Endothelial cell of umbilical vein (primary cell): ENCODE measurements around the gene YARS1. TPM values are rescaled to one million over a fixed set of nuclear protein-coding genes. Genes with fewer than 3 reads are reported as not detected.

ENCODE experiments used
- BruUV-seq: library from RNA; stranded (reverse); fragments of 400-500 nt; replicated peaks from 2 replicates; lab custom pipeline; 2021; lab: Mats Ljungman, UMichigan
- CTCF ChIA-PET: fragments of 300-600, 350-600 bp; sonication (Branson Sonifier 250); formaldehyde crosslinking; loops from one replicate; lab custom pipeline; 2021; ENCODE audit warnings: antibody characterized with exemption, inconsistent platforms; lab: Charles Lee
- POLR2A ChIA-PET: fragments of 300-600, 350-600 bp; sonication (Branson Sonifier 250); formaldehyde crosslinking; loops from one replicate; lab custom pipeline; 2021; ENCODE audit warnings: antibody characterized with exemption, inconsistent platforms; lab: Charles Lee
- DNase-seq: peaks from one replicate; pipeline ENCODE4 v3.0.0-alpha.2; 2011; ENCODE audit warnings: low read depth, low spot score
- FAIRE-seq: peaks from 2 replicates; lab custom pipeline; 2011; peaks lifted over from hg19 to GRCh38; lab: Jason Lieb, UNC
- H2AFZ ChIP-seq: 2 replicates; pipeline ENCODE4 v1.6.0; 2012; ENCODE audit warnings: low read depth, low read length, control low read depth, inconsistent platforms
- H3K27ac ChIP-seq: 2 replicates; pipeline ENCODE4 v1.5.1; 2011; ENCODE audit warnings: low read depth, mild to moderate bottlenecking, control low read depth, low read length, moderate library complexity; ENCODE audit not compliant: insufficient read depth
- H3K27me3 ChIP-seq, 2 experiments: 2 replicates each; pipeline versions ENCODE4 v1.6.0 to v1.6.1; 2011; ENCODE audit warnings: low read length in 2 of 2, mixed read lengths in 1 of 2; ENCODE audit not compliant: control insufficient read depth in 2 of 2, insufficient read depth in 2 of 2
- H3K36me3 ChIP-seq, 2 experiments: 2 replicates in 1 of 2; 3 replicates in 1 of 2; pipeline ENCODE4 v1.5.1; 2011; ENCODE audit warnings: low read length in 2 of 2, mild to moderate bottlenecking in 1 of 2, moderate library complexity in 1 of 2; ENCODE audit not compliant: control insufficient read depth in 2 of 2, insufficient read depth in 2 of 2; ENCODE audit errors: extremely low read depth in 1 of 2
- H3K4me1 ChIP-seq: 3 replicates; pipeline ENCODE4 v1.5.1; 2011; ENCODE audit warnings: mild to moderate bottlenecking, low read length; ENCODE audit not compliant: control insufficient read depth, insufficient read depth; ENCODE audit errors: extremely low read depth
- H3K4me2 ChIP-seq: 2 replicates; pipeline ENCODE4 v1.6.1; 2011; ENCODE audit warnings: low read length, control low read depth, mixed read lengths; ENCODE audit not compliant: insufficient read depth
- H3K4me3 ChIP-seq, 3 experiments: fragments of 200-600 bp in 1 of 3; sonication (generic), shearing (Covaris generic) in 1 of 3; replicated peaks in 1 of 3; 2 replicates each; pipeline ENCODE4 v1.5.1; 2011 to 2016; ENCODE audit warnings: control low read depth in 3 of 3, low read length in 3 of 3, mild to moderate bottlenecking in 2 of 3, inconsistent platforms in 1 of 3, low read depth in 1 of 3, moderate library complexity in 1 of 3; ENCODE audit not compliant: insufficient read depth in 1 of 3
- H3K79me2 ChIP-seq: 2 replicates; pipeline ENCODE4 v1.6.0; 2012; ENCODE audit warnings: low read length, inconsistent platforms; ENCODE audit not compliant: control insufficient read depth, insufficient read depth
- H3K9ac ChIP-seq: replicated peaks from 2 replicates; pipeline ENCODE3; 2011; ENCODE audit warnings: low read length, control low read depth; ENCODE audit not compliant: insufficient read depth; ENCODE audit errors: extremely low read depth
- H3K9me1 ChIP-seq: replicated peaks from 3 replicates; pipeline ENCODE4 v1.6.0; 2011; ENCODE audit warnings: mild to moderate bottlenecking, low read length; ENCODE audit not compliant: control insufficient read depth, insufficient read depth; ENCODE audit errors: extremely low read depth
- H3K9me3 ChIP-seq: replicated peaks from 2 replicates; pipeline ENCODE4 v1.5.1; 2012; ENCODE audit warnings: low read length, inconsistent platforms; ENCODE audit not compliant: control insufficient read depth, insufficient read depth
- H4K20me1 ChIP-seq: replicated peaks from 2 replicates; pipeline ENCODE3; 2011; ENCODE audit warnings: mild to moderate bottlenecking, low read length; ENCODE audit not compliant: control insufficient read depth, insufficient read depth; ENCODE audit errors: extremely low read depth
- EZH2 ChIP-seq: IDR thresholded peaks from 2 replicates; pipeline ENCODE4 v1.6.1; 2012; ENCODE audit warnings: borderline replicate concordance, low read depth, mild to moderate bottlenecking, moderate library complexity, low read length, inconsistent platforms; ENCODE audit not compliant: severe bottlenecking
- FOS ChIP-seq: IDR thresholded peaks from 2 replicates; pipeline ENCODE4 v1.6.1; 2011; ENCODE audit warnings: mild to moderate bottlenecking, low read length, moderate library complexity, borderline replicate concordance; ENCODE audit not compliant: insufficient read depth
- GATA2 ChIP-seq: IDR thresholded peaks from 2 replicates; pipeline ENCODE4 v1.7.0; 2011; ENCODE audit warnings: low read depth, mild to moderate bottlenecking, moderate library complexity, mixed read lengths, low read length; ENCODE audit not compliant: insufficient read length, insufficient read depth
- JUN ChIP-seq: IDR thresholded peaks from 2 replicates; pipeline ENCODE4 v1.6.1; 2011; ENCODE audit warnings: borderline replicate concordance, low read depth; ENCODE audit not compliant: insufficient read length, insufficient read depth
- MAX ChIP-seq: IDR thresholded peaks from 2 replicates; pipeline ENCODE4 v1.6.1; 2011; ENCODE audit not compliant: insufficient read depth, insufficient read length
- MYC ChIP-seq: IDR thresholded peaks from one replicate; pipeline ENCODE4 v1.6.1; 2011; ENCODE audit warnings: mild to moderate bottlenecking, low read depth, low read length
- POLR2A ChIP-seq: IDR thresholded peaks from 2 replicates; pipeline ENCODE4 v1.6.1; 2012; ENCODE audit warnings: low read depth, mild to moderate bottlenecking, control low read depth, low read length
- POLR2AphosphoS5 ChIP-seq: IDR thresholded peaks from 2 replicates; pipeline ENCODE4 v1.6.1; 2012; ENCODE audit warnings: low read depth, mild to moderate bottlenecking, control low read depth, low read length, moderate library complexity; ENCODE audit not compliant: insufficient read depth
- dilution Hi-C: fragments of 300-500 bp; cut with MboI; formaldehyde crosslinking; loops from one replicate; pipeline ENCODE4 v1.15.0; 2019; ENCODE audit warnings: low sequenced_read_pairs; ENCODE audit not compliant: extremely low pct_ligation_motif_present
- intact Hi-C: fragments of 100-400 bp; cut with micrococcal nuclease; formaldehyde crosslinking; loops from one replicate; pipeline ENCODE4 v1.10.0; 2022
- polyA plus RNA-seq, 4 experiments: library from polyadenylated mRNA; depleted of rRNA in 3 of 4; stranded (reverse) in 3 of 4; unstranded in 1 of 4; fragments of >200 nt; gene quantifications; 2 replicates each; pipeline versions ENCODE4 v1.2.1 to v1.2.3, GENCODE V29; 2011 to 2012; ENCODE audit warnings: missing spikeins in 1 of 4
- total RNA-seq: library from RNA; stranded (reverse); gene quantifications from 2 replicates; pipeline ENCODE4 v1.2.3, GENCODE V29; 2021
- TF ChIP-seq, protein P1 (sequence below), 2 donors: IDR thresholded peaks; 1 replicate in 1 of 2; 2 replicates in 1 of 2; pipeline ENCODE4 v1.5.1; 2011; ENCODE audit warnings: low read length in 2 of 2, mild to moderate bottlenecking in 2 of 2, moderate library complexity in 2 of 2, control low read depth in 1 of 2, inconsistent platforms in 1 of 2, low read depth in 1 of 2; ENCODE audit not compliant: insufficient read depth in 1 of 2; ENCODE audit errors: extremely low read depth in 1 of 2

The YARS1 gene
- total and polyA plus RNA-seq, 2 donors (not counting 3 experiments of a cell fraction or from before 2014, with no cell fraction given): 38.2 to 144 TPM

GRCh38 chr1:32780005-32780404 is 37.2 kb downstream of the YARS1 start:
- Histone ChIP-seq H4K20me1 (no peaks in the 10 kb centered on the region), H3K79me2 (no peaks in the 10 kb centered on the region), H3K9ac (no peak overlapping the region), H3K9me1 (no peaks in the 10 kb centered on the region), H3K27ac (no peak overlapping the region), H3K36me3 (peaks cover 17 to 27% of the 10 kb centered on the region in 2 experiments), H3K4me3 (no peak overlapping the region), H3K4me2 (no peak overlapping the region), H3K27me3 (no peaks in the 10 kb centered on the region), H2AFZ (no peak overlapping the region), H3K9me3 (no peaks in the 10 kb centered on the region), H3K4me1 (peaks cover 24% of the 10 kb centered on the region)
- POLR2A ChIA-PET: no interaction called here
- FAIRE-seq (no peak), DNase-seq (no peak)
- TF ChIP-seq JUN (no peak), FOS (no peak), MAX (no peak), GATA2 (no peak), MYC (no peak), POLR2AphosphoS5 (no peak), EZH2 (no peak), POLR2A (no peak)
- TF ChIP-seq, protein P1, sequence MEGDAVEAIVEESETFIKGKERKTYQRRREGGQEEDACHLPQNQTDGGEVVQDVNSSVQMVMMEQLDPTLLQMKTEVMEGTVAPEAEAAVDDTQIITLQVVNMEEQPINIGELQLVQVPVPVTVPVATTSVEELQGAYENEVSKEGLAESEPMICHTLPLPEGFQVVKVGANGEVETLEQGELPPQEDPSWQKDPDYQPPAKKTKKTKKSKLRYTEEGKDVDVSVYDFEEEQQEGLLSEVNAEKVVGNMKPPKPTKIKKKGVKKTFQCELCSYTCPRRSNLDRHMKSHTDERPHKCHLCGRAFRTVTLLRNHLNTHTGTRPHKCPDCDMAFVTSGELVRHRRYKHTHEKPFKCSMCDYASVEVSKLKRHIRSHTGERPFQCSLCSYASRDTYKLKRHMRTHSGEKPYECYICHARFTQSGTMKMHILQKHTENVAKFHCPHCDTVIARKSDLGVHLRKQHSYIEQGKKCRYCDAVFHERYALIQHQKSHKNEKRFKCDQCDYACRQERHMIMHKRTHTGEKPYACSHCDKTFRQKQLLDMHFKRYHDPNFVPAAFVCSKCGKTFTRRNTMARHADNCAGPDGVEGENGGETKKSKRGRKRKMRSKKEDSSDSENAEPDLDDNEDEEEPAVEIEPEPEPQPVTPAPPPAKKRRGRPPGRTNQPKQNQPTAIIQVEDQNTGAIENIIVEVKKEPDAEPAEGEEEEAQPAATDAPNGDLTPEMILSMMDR (IDR thresholded peaks at IDR 0.05; ENCODE audit: extremely low read depth in 1 of 2, insufficient read depth in 1 of 2, low read depth in 1 of 2, low read length in 2 of 2): no peak
- BruUV-seq: no TSS peak
- dilution Hi-C loops (no loop called here), intact Hi-C loops (no loop called here)
- CTCF ChIA-PET: no interaction called here
